Measurements from ENCODE around the gene PNMA8A. TPM values are rescaled to one million over a fixed set of nuclear protein-coding genes. Genes with fewer than 3 reads are reported as not detected.
"Not testable (repeated sequence)": the region's sequence is repeated elsewhere in the genome, so short reads cannot be mapped to it uniquely, and the experiment has no call there.

Gene PNMA8A
- total RNA-seq, 1 donor from 2014 or later = 0.26 TPM

GRCh38 chr19:46470376-46470775 is 987 bp downstream of the PNMA8A start:
- DNase-seq (ENCODE audit: low read depth in 2 of 2) = no peak

- DNase-seq (ENCODE audit: low read depth in 2 of 2) = no peak
Observed at GRCh38 chr19:46469541-46470185, 1.7 kb downstream of the PNMA8A start.

GRCh38 chr19:46466536-46467196 is 4.7 kb downstream of the PNMA8A start:
- peak in 1 of 2 donors; percentile 32 for DNase-seq (ENCODE audit: low read depth in 2 of 2)

- no peak for DNase-seq (ENCODE audit: low read depth in 2 of 2)
Observed at GRCh38 chr19:46463516-46463915, 7.8 kb downstream of the PNMA8A start.

- no peak for DNase-seq (ENCODE audit: low read depth in 2 of 2)
Observed at GRCh38 chr19:46461537-46461936, 9.8 kb downstream of the PNMA8A start.

GRCh38 chr19:46460981-46461380 is 10.4 kb downstream of the PNMA8A start:
- no peak for DNase-seq (ENCODE audit: low read depth in 2 of 2)

- no peak for DNase-seq (ENCODE audit: low read depth in 2 of 2)
Observed at GRCh38 chr19:46460055-46460454, 11.3 kb downstream of the PNMA8A start.

GRCh38 chr19:46456930-46457329 is 14.4 kb downstream of the PNMA8A start:
- no peak for DNase-seq (ENCODE audit: low read depth in 2 of 2)

- no peak for DNase-seq (ENCODE audit: low read depth in 2 of 2)
Observed at GRCh38 chr19:46454244-46454643, 17.1 kb downstream of the PNMA8A start.

GRCh38 chr19:46453661-46454060 is 17.7 kb downstream of the PNMA8A start:
- DNase-seq (ENCODE audit: low read depth in 2 of 2) = no peak

- no peak for DNase-seq (ENCODE audit: low read depth in 2 of 2)
Observed at GRCh38 chr19:46452186-46452585, 19.2 kb downstream of the PNMA8A start.

- DNase-seq (ENCODE audit: low read depth in 2 of 2) = peak in 1 of 2 donors; percentile 23
Observed at GRCh38 chr19:46451352-46451751, 20.0 kb downstream of the PNMA8A start.

GRCh38 chr19:46450737-46451136 is 20.6 kb downstream of the PNMA8A start:
- no peak for DNase-seq (ENCODE audit: low read depth in 2 of 2)

GRCh38 chr19:46449228-46449627 is 22.1 kb downstream of the PNMA8A start:
- no peak for DNase-seq (ENCODE audit: low read depth in 2 of 2)

- no peak for DNase-seq (ENCODE audit: low read depth in 2 of 2)
Observed at GRCh38 chr19:46448601-46449000, 22.8 kb downstream of the PNMA8A start.

- no peak for DNase-seq (ENCODE audit: low read depth in 2 of 2)
Observed at GRCh38 chr19:46447824-46448223, 23.5 kb downstream of the PNMA8A start.

GRCh38 chr19:46447006-46447405 is 24.4 kb downstream of the PNMA8A start:
- no peak for DNase-seq (ENCODE audit: low read depth in 2 of 2)

- no peak for DNase-seq (ENCODE audit: low read depth in 2 of 2)
Observed at GRCh38 chr19:46446021-46446420, 25.3 kb downstream of the PNMA8A start.

- peak in 1 of 2 donors; percentile 29 for DNase-seq (ENCODE audit: low read depth in 2 of 2)
Observed at GRCh38 chr19:46442808-46443450, 28.4 kb downstream of the PNMA8A start.

GRCh38 chr19:46441866-46442265 is 29.5 kb downstream of the PNMA8A start:
- DNase-seq (ENCODE audit: low read depth in 2 of 2) = no peak

- not testable (repeated sequence) for DNase-seq (ENCODE audit: low read depth in 2 of 2)
Observed at GRCh38 chr19:46435689-46436088, 35.7 kb downstream of the PNMA8A start.

GRCh38 chr19:46435009-46435408 is 36.4 kb downstream of the PNMA8A start:
- no peak for DNase-seq (ENCODE audit: low read depth in 2 of 2)

GRCh38 chr19:46433470-46433869 is 37.9 kb downstream of the PNMA8A start:
- DNase-seq (ENCODE audit: low read depth in 2 of 2) = not testable (repeated sequence)
